HAP-1 (cell line): ENCODE measurements around the gene ZNF423.
A peak's percentile ranks its signal among the peaks of the same experiment; 100 is the strongest.

Experiments used
- DNase-seq, 2 experiments: peaks; one replicate each; pipeline ENCODE4 v3.0.0-alpha.2; 2016 to 2020; ENCODE audit warnings: low spot score in 2 of 2
- H3K27me3 ChIP-seq: fragments of 250-450 bp; sonication (Bioruptor Pico); 2 replicates; pipeline ENCODE4 v1.5.1; 2020; ENCODE audit warnings: low read depth, mild to moderate bottlenecking, moderate library complexity
- H3K36me3 ChIP-seq: fragments of 250-450 bp; sonication (Bioruptor Pico); replicated peaks from 2 replicates; pipeline ENCODE4 v1.5.1; 2020; ENCODE audit warnings: mild to moderate bottlenecking
- H3K4me1 ChIP-seq: fragments of 250-450 bp; sonication (Bioruptor Pico); 2 replicates; pipeline ENCODE4 v1.5.1; 2020; ENCODE audit warnings: mild to moderate bottlenecking
- H3K4me3 ChIP-seq: fragments of 250-450 bp; sonication (Bioruptor Pico); 2 replicates; pipeline ENCODE4 v1.5.1; 2020; ENCODE audit warnings: mild to moderate bottlenecking, moderate library complexity
- H3K9me3 ChIP-seq: fragments of 250-450 bp; sonication (Bioruptor Pico); 2 replicates; pipeline ENCODE4 v1.5.1; 2020; ENCODE audit warnings: mild to moderate bottlenecking, moderate library complexity
- in situ Hi-C: fragments of 300-500 bp; cut with MboI; formaldehyde crosslinking; loops from 3 replicates; pipeline ENCODE4 v1.14.3; 2020; ENCODE audit warnings: low sequenced_read_pairs, inconsistent platforms, mixed read lengths

Gene ZNF423

DNA sequence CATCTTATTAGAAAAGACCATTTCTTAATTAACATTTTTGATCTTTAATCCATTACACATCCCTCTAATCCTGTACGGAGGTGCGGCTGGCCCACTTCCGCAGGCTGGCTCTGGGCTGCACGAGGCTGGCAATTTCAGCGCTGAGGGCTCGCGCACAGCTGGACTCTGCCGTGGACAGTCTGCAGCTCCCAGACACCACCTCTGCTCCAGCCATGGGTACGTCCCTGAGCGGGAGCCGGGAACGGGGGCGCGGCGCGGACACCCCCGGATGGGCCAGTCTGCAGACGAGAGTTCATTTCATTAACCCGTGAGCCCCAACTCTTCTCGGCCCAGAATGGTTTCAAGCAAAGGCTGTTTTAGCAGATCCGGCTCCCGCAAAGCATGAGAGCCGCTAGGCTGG lies 87.9 kb downstream of the ZNF423 start:
- in situ Hi-C loops, result no loop called here
- no peak for DNase-seq
- H3K4me3 ChIP-seq, result no peak overlapping the region
- H3K27me3 ChIP-seq, result no peaks in the 10 kb centered on the region
- no peaks in the 10 kb centered on the region for H3K9me3 ChIP-seq
- no peaks in the 10 kb centered on the region for H3K4me1 ChIP-seq
- H3K36me3 ChIP-seq, result no peaks in the 10 kb centered on the region

- in situ Hi-C loops, result no loop called here
- H3K27me3 ChIP-seq, result no peaks in the 10 kb centered on the region
- H3K4me1 ChIP-seq, result no peaks in the 10 kb centered on the region
- H3K4me3 ChIP-seq, result no peak overlapping the region
- no peak for DNase-seq
- H3K9me3 ChIP-seq, result no peaks in the 10 kb centered on the region
- H3K36me3 ChIP-seq, result no peaks in the 10 kb centered on the region
These were observed 88.5 kb downstream of the ZNF423 start for GRCh38 chr16:49767414-49767813.

DNA sequence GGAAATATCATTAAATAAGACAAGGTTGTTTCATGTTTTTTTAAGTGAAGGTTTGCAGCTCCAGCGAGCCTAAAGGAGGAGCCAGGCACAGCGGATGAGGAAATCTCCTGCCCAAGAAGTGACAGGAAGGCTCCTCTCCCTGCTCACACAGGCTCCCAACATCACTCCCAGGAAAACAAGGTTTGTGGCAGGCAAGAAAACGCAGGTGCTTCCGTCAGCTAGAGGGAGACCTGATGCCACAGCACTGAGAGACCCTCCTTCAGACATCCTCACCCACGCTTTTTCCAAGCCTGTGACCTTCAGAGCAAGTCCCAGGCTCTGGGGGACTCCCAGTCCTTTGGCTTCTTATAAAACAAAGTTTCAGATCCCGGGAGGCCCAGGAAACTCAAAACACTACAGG lies 89.7 kb downstream of the ZNF423 start:
- H3K4me3 ChIP-seq, result no peak overlapping the region
- no peak for DNase-seq
- H3K4me1 ChIP-seq, result no peaks in the 10 kb centered on the region
- in situ Hi-C loops, result no loop called here
- H3K27me3 ChIP-seq, result no peaks in the 10 kb centered on the region
- no peaks in the 10 kb centered on the region for H3K9me3 ChIP-seq
- no peaks in the 10 kb centered on the region for H3K36me3 ChIP-seq

DNA sequence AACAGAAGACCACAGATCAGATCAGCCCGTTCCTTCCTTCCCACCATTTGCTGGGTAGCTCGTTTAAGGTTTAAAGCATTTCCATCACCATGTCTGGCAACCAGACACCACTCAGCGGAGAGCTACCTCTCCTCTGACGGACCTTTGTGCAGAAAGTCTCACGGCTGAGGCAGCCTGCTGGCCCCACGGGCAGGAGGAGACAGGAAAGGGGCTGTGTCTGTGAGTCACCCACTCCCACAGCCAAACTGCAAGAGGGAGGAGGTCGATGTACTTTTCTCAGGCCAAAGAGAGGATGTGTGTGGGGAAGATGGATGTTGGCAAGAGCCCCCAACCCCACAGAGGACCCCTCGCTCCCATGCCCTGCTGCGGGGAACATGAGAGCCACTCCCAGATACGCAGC lies 92.1 kb downstream of the ZNF423 start:
- Histone ChIP-seq H3K4me3 (no peak overlapping the region), H3K4me1 (no peaks in the 10 kb centered on the region), H3K9me3 (no peaks in the 10 kb centered on the region), H3K36me3 (no peaks in the 10 kb centered on the region), H3K27me3 (no peaks in the 10 kb centered on the region)
- in situ Hi-C loops, result no loop called here
- DNase-seq, result no peak

DNA sequence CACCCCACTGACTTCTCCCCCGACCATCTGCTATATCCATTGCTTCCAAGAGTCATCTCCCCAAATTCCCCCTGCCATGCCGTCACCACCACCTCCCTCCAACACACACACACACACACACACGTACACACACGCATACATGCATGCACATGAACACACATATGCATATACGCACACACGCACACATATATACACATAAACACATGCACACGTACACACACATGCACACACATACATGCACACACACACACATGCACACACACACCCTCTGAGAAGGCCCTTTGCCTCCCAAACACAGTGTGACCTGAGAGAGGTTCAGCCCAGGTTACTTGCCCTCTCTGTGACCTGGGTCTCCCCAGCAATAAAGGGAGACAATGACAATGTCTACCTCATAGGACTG lies 95.1 kb downstream of the ZNF423 start:
- Histone ChIP-seq H3K4me3 (no peak overlapping the region), H3K36me3 (no peaks in the 10 kb centered on the region), H3K27me3 (no peaks in the 10 kb centered on the region), H3K4me1 (no peaks in the 10 kb centered on the region), H3K9me3 (no peaks in the 10 kb centered on the region)
- DNase-seq, result no peak
- in situ Hi-C loops, result no loop called here

GRCh38 chr16:49757559-49758069 lies 98.3 kb downstream of the ZNF423 start:
- Histone ChIP-seq H3K9me3 (no peaks in the 10 kb centered on the region), H3K27me3 (no peaks in the 10 kb centered on the region), H3K36me3 (no peaks in the 10 kb centered on the region), H3K4me1 (peaks cover 7% of the 10 kb centered on the region), H3K4me3 (no peak overlapping the region)
- in situ Hi-C loops, result no loop called here
- DNase-seq, result peak in 1 of 2 experiments; percentile 23

DNA sequence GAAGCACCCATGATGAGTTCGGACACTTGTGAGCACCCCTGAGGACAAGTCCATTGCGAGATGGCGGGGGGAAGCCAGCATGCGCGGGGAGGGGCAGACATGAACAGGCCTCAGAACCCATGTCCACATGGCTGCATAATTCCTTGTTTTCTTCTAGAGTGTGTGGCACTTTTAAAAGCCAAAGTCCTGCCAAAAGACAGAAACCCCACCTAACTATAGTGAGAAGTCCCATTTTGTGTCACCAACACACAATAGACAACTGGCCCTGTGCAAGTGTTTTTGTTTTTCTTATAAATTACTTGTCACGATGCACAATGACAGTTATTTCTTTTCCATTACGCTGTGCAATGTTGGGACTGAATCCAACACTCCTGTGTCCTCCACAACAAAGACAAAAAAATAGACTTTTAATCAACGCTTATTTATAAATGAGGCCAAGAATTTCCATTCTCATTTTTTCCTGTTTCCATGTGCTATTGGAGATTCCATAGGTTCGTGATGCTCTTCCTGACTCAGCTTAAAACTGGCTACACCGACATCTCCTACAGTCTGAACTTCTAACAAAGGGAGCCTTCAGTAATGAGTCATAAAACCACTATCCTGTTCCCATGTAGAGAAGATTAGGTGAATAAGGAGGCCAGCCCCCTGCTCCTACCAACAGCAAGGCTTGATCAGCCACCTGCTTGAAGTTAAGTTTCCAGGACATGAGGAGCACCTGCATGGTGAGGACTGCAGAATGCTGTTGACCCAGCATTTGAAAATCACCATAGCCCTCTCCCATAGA lies 98.9 kb downstream of the ZNF423 start:
- no peaks in the 10 kb centered on the region for H3K36me3 ChIP-seq
- no peak overlapping the region for H3K4me3 ChIP-seq
- in situ Hi-C loops, result no loop called here
- peaks cover 7% of the 10 kb centered on the region for H3K4me1 ChIP-seq
- no peaks in the 10 kb centered on the region for H3K9me3 ChIP-seq
- no peaks in the 10 kb centered on the region for H3K27me3 ChIP-seq
- DNase-seq, result no peak

DNA sequence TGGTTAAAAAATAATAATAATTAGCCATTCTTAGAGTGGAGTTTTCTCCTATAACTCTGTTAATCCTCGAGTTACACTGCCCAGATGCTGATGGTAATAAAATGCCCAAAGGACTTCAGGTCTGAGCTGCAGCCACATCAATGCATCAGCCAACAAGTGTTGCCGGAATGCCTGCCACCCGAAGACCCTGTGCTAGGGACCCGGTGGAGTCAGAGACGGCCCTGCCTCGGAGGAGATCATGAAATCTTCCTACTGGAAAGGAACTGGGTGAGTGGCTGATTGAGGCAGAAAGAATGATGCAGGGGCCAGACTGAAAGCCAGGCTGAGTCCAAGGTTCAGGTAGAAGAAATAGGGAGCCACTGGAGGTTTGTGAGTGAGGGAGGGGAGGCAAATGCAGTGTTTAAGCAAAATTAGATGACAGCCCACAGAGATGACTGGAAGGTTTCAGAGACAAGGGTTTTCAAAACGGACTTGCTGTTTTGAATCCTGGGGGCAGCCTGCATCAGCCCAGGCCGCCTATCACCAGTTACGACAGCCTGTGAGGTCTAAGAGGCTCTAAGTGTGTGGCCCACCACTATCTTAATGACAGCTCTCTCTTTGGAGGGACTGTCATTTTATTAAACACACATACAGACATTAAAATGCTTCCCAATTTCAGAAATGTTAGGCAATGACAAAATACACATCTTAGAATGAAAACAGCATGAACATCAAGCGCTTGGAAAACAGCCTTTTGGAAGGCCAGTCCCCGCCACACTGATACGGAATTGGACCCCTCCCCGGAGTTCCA lies 100.0 kb downstream of the ZNF423 start:
- H3K36me3 ChIP-seq, result no peaks in the 10 kb centered on the region
- no peak overlapping the region for H3K4me3 ChIP-seq
- H3K9me3 ChIP-seq, result no peaks in the 10 kb centered on the region
- peaks cover 7% of the 10 kb centered on the region for H3K4me1 ChIP-seq
- in situ Hi-C loops, result no loop called here
- no peak for DNase-seq
- no peaks in the 10 kb centered on the region for H3K27me3 ChIP-seq

GRCh38 chr16:49755313-49755620 lies 100.6 kb downstream of the ZNF423 start:
- H3K36me3 ChIP-seq, result no peaks in the 10 kb centered on the region
- no peaks in the 10 kb centered on the region for H3K9me3 ChIP-seq
- in situ Hi-C loops, result no loop called here
- H3K27me3 ChIP-seq, result no peaks in the 10 kb centered on the region
- DNase-seq, result peak; percentile 46 to 85
- peak overlapping the region; percentile 10 for H3K4me3 ChIP-seq
- peaks cover 7% of the 10 kb centered on the region for H3K4me1 ChIP-seq

- in situ Hi-C loops, result no loop called here
- peak overlapping the region; percentile 10 for H3K4me3 ChIP-seq
- no peaks in the 10 kb centered on the region for H3K9me3 ChIP-seq
- H3K27me3 ChIP-seq, result no peaks in the 10 kb centered on the region
- H3K4me1 ChIP-seq, result peaks cover 7% of the 10 kb centered on the region
- H3K36me3 ChIP-seq, result no peaks in the 10 kb centered on the region
- DNase-seq, result peak; percentile 3 to 39
These were observed 101.2 kb downstream of the ZNF423 start for GRCh38 chr16:49754495-49755312.

DNA sequence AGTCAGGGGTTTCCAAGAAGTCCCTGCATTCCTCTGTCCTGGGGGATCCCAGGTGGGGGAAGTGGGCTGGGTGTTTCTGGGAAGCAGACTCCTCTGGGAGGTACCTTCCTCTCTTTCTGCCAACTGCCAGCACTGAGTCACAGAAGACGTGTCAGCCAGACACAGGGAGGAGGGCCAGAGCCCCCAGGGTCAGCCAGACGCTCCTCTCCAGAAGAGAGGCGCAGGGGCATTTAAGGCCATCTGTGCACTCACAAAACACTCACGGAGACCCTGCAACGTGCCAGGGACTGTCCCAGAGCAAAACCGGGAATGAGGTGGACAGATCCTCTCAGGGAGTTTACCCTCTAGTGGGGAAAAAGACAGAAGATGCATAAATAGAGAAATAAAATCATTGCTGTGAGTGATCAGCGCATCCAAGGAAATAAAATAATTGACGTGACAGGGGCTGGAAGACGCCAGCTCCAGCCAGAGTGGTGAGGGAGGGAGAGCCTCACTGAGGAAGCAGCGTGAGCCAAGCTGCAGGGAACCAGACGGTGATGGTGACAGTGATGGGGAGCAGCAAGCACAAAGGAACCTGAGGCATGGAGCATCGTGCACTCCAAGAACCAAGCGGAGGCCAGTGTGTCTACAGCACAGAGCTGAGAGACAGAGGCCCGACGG lies 105.4 kb downstream of the ZNF423 start:
- Histone ChIP-seq H3K4me3 (no peak overlapping the region), H3K9me3 (no peaks in the 10 kb centered on the region), H3K4me1 (peaks cover 7% of the 10 kb centered on the region), H3K27me3 (no peaks in the 10 kb centered on the region), H3K36me3 (no peaks in the 10 kb centered on the region)
- DNase-seq, result no peak
- in situ Hi-C loops, result no loop called here

DNA sequence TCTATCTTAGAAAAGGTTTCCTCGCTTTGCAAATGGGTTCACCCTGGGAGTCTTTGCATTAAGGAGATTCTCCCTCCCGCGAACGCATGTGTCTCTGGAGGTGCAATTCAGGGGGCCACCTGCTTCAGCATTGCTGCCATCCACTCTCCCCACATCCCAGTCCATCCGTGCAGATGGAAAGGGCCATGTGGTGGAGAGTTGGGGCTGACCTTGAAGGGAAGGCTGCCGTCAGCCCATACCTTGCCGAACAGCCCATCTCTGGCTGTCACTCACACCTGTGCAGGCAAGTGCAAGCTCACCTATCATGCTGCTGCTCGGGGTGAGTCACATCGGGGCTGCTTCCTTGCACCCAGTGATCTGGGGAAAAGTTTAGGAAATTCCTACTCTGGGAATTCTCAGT lies 106.1 kb downstream of the ZNF423 start:
- Histone ChIP-seq H3K36me3 (no peaks in the 10 kb centered on the region), H3K4me3 (no peak overlapping the region), H3K27me3 (no peaks in the 10 kb centered on the region), H3K9me3 (no peaks in the 10 kb centered on the region), H3K4me1 (peaks cover 4% of the 10 kb centered on the region)
- in situ Hi-C loops, result no loop called here
- no peak for DNase-seq

DNA sequence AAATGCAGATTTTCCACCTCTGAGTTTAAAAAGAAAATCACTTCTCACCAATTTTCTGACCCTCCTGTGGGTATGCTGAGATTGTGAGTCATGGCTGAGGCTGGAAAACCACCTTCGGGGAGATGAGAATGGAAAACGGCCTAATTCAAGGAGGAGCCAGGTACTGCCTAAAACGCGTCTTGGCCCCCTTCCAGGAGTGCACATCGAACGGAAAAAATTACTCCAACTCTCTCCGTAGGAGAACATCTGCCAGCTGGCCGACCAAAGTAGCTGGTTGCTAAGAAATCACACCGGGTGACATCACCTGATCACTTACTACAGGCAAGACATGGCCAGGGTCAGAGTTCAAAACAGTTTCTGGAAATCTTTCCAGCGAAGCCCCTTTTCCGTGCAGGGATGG lies 107.6 kb downstream of the ZNF423 start:
- Histone ChIP-seq H3K27me3 (no peaks in the 10 kb centered on the region), H3K36me3 (no peaks in the 10 kb centered on the region), H3K4me3 (no peak overlapping the region), H3K9me3 (no peaks in the 10 kb centered on the region), H3K4me1 (no peaks in the 10 kb centered on the region)
- in situ Hi-C loops, result no loop called here
- no peak for DNase-seq
